AG20443 (cell line): ENCODE results near the gene CARD10.
A peak's percentile ranks its signal among the peaks of the same experiment; 100 is the strongest.
"Not testable (repeated sequence)": the region's sequence is repeated elsewhere in the genome, so short reads cannot be mapped to it uniquely, and the experiment has no call there.

Experiments used
- DNase-seq: peaks from one replicate; pipeline ENCODE4 v3.0.0; 2012; ENCODE audit warnings: low spot score, mixed read lengths

Gene CARD10

DNA sequence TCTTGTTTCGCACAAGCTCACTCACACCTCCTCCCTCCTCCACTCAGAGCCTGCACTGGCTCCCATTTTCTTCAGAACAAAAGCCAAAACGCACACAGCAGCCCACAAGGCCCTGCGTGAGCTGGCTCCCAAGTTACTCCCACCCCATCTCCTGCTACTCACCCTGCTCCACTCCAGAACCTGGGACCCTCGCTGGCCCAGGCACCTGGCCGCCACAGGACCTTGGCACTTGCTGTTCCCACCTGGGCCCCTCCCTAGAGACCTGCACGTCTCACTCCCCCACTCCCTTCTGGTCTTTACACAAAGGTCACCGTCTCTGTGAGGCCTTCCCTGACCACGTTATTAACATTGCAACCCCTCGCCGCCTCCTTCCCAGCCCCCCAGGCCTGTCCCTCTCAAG is 32.1 kb downstream of the CARD10 start:
- no peak for DNase-seq

DNA sequence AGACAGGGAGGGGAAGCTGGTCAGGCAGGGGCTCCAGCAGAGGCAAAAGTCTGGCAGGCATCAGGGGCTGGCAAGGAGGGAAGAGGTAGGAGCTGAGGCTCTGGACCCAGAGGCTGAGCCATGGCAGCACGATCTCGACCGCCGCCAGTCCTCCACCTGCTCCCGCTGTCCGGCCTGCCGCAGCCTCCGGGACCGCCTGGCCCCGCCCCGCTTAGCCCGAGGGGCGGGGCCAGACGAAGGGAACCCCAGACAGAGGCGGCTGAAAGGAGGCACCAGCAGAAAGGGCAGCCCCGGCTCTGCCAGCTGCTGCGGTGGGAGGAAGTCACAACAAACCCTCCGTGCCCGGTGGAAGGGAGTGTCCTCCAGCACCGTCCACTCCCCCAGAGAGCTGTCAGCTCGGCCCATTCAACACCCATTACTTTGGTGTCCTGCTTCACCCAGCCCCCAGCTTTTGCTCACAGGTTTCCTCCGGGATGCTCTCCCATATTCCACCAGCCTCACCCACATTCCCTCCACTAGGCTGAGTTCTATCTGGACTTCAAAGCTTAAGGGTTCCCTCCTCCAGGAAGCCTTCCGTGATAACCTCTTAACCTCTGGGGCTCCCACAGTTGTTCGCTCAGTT is 32.9 kb downstream of the CARD10 start, which contains the start of gene MFNG:
TSS of gene MFNG (minus strand) at position 161 of the 622 bp plus-strand sequence. CDS start 207 bp downstream, outside the sequence.
- peak; percentile 86 for DNase-seq

DNA sequence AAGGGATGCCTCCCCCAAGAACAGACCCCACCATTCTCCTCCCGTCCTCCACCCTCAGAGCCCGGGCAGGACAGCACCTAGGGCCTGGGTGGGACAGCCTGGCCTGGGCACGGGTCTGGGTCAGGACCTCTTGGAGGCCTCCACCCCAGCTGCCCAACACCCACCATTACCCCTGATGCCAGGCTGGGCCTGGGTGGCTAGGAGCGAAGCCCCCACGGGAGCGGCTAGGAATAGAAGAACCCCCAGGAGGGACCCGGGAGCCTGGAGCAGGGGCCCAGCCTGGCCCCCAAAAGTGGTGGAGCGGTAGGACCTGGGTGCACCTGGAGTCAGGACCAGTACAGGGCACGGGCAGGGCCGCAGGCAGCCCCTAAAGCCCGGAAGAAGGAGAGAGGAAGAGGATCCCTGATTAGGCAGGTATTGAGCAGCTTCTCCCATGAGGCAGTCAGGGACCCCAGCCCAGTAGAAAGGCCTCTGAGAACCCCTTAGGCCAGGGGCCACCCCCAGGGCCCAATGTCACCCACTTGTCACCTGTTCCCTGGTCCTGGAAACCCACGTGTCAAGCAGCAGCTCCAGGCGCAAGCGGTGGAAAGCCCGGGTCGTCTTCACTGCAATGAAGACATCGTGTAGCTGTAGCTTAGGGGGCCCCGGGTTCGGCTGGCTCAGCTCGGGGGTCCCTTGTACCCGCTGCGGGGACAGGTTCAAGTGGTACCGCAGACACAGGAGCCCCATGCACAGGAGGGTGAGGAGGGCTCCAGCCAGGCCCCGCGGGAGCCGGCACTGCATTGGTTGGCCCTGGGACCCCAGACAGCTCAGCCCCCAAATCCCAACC is 33.6 kb downstream of the CARD10 start:
- no peak for DNase-seq

DNA sequence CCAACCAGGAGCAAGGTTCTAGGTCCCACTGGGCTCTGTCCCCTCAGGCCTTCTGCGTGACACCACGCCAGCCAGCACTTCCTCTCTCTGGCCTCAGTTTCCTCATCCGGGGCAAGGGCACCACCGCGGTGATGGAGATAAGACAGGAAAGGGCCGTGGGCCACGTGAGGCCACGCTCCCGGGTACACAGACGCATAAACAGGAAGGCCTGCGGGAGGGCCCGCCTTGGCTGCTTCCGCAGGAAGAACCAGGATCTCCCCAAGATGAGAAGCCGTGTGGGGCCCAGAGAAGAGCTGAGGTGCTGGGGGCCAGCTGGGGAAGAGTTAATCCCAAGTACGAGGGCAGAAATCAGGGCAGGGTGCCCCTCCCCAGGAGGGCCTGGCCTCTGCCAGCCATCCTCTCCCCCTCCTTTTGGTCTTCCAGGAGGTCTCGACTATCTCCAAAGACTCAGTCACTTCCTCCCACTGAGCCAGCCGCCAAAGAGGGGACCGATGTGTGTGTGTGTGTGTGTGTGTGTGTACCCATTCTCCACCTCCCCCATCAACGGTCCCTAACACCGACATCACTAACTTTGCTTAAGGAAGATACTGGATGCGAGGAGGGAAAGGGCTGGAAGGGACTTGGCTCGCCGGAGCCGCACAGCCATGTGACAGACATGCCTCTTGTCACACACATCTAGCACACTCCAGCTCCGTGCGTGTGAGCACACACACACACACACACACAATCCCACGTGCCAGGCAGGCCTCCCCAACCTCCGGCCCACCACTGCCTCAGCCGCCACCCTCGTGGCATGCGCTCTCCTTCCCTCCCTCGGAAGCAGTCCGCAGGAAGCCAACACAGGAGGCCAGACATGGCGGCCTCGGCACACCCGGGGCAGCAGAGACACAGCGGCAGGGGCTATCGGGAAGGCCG is 34.5 kb downstream of the CARD10 start:
- no peak for DNase-seq

DNA sequence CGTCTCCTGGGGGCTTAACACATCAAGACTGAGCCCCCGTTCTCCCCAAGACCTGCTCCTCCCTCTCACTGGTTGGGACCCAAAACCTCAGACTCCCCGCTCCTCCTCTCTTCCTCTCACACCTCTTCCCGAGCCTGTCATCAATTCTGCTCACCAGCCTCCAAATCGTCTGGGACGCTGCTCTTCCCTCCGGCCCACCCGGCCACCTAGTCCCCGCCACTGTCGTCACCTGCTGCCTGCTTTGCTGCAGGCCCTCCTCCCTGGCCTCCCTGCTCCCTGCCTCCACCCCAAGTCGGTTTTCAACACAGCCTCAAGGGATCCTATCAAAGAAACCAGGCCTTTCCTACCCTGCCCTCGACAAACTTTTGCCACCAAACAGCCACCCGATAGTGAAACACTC is 36.2 kb downstream of the CARD10 start:
- no peak for DNase-seq

DNA sequence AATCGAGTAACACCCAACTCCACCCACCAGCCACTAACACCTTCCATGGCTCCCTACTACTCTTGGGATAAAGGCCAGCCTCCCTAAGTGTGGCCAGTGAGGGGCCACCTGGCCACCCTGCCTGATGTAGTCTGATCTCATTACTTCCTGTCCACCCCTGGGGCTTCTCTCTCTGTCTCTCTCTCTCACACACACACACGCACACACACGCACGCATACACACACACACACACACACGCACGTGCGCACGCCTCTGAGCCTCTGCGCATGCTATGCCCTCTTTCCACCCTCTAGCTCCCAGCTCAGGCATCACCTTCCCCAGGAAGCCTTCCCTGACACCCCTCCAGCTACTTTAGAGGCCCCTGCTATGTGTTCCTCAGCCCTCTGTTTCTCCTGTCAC is 37.0 kb downstream of the CARD10 start:
- DNase-seq, result no peak

DNA sequence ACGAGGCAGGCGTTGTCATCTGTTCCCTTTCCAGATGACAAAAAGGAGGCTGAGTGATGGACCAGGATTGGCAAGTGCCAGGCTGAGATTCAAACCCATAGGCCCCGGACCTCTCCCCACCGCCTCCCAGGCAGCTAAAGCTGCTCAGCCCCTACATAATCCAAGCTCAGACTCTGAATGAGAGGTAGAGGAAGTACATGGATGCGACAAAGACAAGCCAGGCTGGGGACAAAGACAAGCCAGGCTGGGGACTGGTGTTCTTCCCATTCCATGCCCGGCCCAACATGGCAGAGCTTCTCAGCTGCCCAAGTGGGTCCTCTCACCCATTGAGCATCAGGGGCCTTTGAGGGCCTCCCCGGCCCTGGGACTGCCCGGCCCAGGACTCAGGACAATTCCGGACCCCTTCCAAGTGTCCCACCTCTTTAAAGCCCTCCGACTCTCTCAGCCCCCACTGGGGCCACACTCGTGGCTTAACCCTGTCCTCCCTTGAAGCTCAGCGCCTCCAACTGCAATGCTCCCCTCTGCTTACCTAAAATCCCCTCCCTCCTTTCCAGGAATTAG is 37.8 kb downstream of the CARD10 start:
- no peak for DNase-seq

DNA sequence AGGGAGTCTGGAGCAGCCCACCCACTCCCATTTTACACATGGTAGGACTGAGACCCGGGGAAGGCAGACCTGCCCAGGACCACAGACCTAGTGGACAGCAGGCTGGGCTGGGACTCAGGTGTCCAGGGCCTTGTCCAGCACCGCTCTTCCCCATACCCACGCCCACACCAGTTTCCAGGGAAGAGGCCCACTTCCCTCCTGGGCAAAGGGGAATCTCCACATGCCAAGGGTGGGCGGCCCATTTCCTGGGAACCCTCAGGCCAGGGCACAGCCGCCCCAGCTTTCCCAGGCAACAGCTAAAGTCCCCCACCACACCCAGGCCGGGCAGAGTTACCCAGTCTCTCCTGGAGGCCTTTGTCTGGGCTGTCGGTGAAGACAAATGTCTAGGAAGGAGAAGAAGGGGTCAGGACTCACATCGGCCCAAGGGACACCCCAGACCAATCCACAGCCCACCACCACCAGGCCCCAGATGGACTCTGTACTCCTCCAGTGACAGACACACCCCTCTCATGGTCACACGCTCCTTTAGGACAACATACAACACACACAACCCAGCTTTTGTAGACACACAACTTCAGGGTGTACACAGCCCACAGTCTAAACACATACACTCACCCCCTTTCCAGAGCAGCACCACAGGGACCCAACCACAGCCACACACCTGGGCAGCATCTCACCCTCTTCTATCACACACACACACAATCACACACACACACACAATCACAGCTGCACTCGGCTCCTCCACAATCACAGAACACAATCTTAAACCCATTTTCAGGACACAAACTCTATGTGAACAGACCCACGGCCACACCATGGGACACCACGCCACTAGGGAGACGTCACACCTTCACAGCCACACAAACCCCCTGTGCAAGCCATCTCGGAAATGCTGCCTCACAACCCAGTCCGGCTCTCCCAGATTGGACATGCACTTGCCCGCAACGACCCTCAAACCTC is 38.5 kb downstream of the CARD10 start:
- DNase-seq, result no peak

DNA sequence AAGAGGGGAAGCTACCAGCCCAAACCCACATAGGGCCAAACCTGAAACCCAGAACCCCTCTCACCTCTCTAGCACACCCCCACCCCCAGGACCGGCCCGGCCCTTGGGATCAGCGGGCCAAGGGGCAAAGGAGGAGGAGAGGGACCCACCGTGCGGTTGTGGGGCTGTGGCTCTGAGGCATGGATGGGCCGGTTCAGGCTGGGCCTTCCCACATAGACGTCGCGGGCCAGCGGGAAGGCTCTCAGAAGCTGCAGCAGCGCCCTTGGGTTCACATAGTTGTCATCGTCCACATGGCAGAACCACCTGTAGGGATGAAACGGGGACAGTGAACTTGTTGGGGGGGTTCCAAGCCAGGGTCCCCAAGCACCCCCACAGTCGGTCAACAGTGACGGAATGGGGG is 40.0 kb downstream of the CARD10 start:
- DNase-seq, result no peak

DNA sequence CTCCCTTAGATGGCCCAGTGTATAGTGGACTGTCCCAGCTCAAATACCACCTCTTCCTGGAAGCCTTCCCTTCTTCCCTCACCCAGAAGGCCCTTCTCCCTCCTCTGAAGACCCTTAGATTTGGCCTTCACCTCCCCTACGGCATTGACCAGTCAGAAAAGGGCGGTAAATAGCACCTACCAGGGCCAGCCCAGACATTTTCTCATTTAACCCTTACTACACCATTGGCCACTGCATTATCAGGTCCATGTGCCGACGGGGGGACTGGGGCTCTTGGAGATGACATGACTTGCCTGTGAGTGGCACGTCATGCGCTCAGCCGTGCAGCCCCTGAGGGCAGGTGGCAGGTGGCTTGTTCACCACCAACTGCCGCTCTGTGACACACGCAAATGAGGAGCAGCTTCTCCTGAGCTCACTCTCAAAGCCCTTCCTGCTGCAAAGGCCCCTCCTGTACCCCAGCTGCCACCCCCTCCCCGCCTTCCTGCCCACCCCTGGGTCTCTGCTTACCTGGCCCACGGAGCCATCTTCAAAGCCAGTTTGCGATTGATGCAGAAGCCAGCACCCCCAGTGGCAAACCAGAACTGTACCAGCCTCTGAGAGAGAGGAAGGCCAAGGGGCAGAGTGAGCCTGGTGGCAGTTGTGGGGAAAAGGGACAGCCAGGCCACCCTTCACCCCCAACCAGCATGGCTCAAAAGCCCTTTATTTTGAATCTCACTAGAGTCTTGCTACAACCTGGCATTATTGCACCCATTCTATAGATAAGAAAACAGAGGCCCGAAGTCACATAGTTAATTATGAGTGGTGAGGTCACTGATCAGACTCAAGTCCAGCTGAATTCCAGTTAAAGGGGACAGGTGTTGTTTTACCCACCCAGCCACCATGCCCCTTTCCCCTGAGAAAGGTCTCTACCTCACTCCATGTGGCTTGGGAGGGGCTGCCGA is 42.6 kb downstream of the CARD10 start:
- no peak for DNase-seq

DNA sequence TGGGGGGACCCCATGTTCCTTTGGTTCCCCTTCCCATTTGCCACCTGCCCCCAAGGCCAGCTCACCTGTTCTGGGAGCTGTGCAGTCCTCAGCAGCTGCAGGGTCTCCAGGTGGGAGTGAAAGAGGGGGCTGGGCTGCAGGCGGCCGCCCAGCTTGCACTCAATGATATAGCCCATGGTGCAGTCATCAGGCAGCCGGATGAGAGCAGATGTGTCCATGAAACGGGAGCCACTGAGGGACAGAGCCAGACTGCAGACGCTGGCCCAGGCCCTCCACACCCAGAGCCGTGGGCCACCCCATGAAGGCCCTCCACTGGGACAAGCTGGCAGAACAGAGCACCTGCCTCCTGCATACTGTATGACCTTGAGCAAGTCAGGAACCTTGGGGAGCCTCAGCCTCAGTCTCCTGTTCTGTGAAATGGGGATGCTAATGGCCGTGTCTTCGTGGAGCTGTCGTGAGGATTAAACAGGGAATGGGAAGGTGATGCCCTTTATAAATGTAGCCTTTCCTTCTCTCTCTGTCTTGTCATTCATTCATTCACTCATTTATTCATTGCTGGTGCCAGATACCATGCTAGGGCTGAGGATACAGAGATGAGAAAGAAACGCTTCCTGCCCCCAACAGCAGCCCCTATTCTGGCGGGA is 44.6 kb downstream of the CARD10 start:
- DNase-seq, result no peak

DNA sequence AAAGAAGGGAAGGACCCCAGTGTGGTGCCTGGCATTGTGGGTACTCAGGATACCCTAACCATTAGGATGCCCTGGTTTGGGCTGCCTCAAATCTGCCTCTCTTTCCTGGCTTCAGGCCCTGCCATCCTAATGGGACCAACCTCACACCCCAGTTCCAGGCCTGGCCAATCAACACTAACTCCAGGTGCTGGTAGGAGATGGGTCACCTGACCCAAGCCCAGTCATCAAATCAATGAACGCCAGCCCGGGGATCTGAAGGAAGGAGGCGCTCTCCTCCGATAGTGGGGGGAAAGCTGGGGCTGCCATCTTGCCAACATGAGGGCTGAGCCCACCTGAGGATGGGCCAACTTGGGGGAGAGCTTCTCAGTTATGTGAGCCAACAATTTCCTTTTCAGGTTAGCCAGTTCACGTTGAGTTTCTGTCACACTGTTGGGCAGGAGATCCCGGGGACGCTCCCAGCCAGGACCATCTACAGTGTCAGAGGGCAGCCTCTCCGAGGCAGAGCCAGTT is 45.7 kb downstream of the CARD10 start:
- DNase-seq, result no peak

DNA sequence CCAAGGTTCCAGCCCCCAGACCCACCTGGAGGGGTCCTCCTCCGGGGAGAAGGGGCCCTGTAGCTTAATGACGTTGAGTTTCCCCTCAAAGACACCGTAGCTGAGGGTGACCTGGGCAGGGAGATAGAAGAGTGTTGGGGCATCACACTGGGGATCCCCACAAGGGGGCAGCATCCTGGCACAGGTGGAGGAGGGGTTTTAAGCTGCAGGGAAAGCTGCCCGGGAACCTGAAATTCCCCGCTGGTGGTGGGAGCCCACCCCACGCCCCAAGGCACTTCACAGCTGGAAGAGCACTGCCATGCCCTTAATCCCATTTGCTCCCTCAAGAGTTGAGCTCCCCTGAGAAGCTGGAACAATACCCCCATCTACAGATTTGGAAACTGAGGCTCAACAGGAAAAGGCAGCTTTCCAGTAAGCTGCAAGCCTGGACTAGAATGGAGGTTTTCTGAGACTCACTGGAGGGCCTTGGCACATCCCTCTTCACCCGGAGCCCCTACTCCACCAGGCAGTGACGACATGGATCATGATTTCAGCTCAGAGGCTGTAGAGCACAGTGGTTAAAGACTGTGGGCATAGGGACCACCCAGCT is 46.7 kb downstream of the CARD10 start:
- DNase-seq, result peak; percentile 66

DNA sequence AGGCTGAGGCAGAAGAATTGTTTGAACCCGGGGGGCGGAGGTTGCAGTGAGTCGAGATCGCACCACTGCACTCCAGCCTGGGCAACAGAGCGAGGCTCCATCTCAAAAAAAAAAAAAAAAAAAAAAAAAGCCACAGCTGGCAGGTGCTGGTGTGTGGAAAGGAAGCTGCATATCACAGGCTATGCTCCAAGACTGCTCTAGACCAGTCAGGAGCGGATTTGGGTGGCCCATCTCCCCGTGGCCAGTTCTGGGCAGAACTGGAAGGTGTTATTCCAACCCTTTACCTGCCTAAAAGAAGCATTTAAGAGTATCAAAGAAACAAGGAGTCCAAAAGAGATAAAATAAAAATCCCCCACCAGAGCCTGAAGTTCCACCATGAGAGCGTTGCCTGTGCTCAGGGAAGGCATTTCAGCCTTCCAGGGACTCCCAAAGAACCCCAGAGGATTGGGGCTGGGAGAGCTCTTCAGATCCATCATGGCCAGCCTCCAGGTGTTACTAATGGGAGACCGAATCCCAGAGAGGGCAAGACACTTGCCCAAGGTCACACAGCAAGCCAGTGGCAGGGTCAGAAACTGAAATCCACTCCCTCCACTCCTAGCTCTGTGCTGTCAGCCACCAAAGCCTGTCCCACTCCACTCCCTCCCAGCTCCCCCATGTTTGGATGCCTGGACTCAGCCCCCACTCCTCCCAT is 47.3 kb downstream of the CARD10 start:
- no peak for DNase-seq

DNA sequence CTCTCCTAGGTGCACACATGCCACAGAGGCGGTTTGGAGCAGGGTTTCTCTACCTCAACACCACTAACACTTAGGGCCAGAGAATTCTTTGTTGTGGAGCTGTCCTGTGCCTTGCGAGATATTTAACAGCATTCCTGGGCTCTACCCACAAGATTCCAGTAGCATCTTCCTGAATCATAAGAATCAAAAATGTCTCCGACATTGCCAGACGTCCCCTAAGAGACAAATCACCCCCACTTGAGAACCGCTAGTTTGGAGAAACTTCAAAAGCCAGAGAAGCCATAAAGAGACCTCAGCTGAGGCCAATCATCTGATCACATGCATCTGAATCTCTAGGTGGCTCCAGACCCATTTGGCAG is 49.1 kb downstream of the CARD10 start:
- DNase-seq, result no peak

DNA sequence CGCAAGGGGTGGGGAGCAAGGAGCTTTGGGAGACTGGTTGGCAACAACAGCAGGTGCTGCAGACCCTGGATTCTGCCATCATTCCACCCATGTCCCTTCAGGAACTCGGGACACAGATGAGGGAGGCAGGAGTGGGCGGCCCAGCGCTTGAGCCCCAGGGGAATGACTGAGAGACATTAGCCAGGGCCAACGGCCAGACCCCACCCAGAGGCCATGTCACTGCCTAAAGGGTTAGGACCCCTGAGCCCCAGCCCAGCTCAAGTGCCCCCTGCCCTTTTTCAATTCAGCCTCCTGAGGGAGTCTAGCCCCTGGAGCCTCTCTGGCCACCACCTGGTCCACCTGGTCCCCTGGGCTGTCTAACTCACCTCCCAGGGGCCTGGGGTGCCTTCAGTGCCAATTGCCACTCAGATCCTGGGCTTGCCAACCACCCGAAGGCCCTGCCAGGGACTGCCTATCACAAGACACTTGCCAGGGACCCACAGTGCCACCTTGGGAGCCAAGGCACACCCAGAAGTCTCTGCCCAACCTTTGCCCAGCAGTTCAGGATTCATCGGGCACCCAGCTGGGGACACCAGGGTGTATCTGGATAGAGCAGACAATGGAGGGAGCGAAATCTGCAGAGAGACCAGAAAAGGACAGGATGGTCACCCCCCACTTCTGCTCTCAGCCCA is 49.7 kb downstream of the CARD10 start:
- no peak for DNase-seq

DNA sequence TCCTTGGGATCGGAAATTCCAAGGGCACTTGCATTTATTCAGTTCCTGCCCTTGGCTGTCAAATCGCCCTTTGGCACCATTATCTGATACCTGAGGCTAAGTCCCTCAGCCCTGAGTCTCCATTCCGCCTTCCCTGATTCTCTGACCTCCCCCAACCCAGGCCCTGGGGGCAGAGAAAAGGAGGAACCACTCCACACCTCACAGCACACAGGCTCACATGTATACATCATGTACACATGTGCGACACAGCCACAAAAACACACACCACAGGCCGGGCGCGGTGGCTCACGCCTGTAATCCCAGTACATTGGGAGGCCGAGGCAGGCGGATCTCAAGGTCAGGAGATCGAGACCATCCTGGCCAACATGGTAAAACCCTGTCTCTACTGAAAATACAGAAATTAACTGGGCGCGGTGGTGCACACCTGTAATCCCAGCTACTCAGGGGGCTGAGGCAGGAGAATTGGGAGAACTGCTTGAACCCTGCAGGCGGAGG is 51.0 kb downstream of the CARD10 start:
- not testable (repeated sequence) for DNase-seq
